Keratinocyte (primary cell): Measurements from ENCODE around the gene XCR1. TPM values are rescaled to one million over a fixed set of nuclear protein-coding genes. Genes with fewer than 3 reads are reported as not detected.

ENCODE experiments used
- DNase-seq: peaks from one replicate; pipeline ENCODE4 v3.0.0-alpha.2; 2011; ENCODE audit warnings: low read depth, missing footprints, low spot score
- FAIRE-seq: peaks from 2 replicates; lab custom pipeline; 2011; peaks lifted over from hg19 to GRCh38; lab: Jason Lieb, UNC
- H2AFZ ChIP-seq: 2 replicates; pipeline ENCODE4 v1.6.0; 2012; ENCODE audit warnings: low read length, control low read depth, inconsistent platforms; ENCODE audit not compliant: control insufficient read depth
- H3K27ac ChIP-seq: 2 replicates; pipeline ENCODE4 v1.5.1; 2011; ENCODE audit warnings: low read length; ENCODE audit not compliant: control insufficient read depth, insufficient read depth
- H3K27me3 ChIP-seq: 3 replicates; pipeline ENCODE4 v1.6.0; 2011; ENCODE audit warnings: low read length; ENCODE audit not compliant: control insufficient read depth, insufficient read depth; ENCODE audit errors: extremely low read depth
- H3K36me3 ChIP-seq, 2 experiments: 2 replicates in 1 of 2; 3 replicates in 1 of 2; pipeline ENCODE4 v1.5.1; 2011; ENCODE audit warnings: low read length in 2 of 2, mild to moderate bottlenecking in 1 of 2; ENCODE audit not compliant: control insufficient read depth in 2 of 2, insufficient read depth in 2 of 2; ENCODE audit errors: extremely low read depth in 1 of 2
- H3K4me1 ChIP-seq: 3 replicates; pipeline ENCODE4 v1.5.1; 2011; ENCODE audit warnings: low read length; ENCODE audit not compliant: control insufficient read depth, insufficient read depth; ENCODE audit errors: extremely low read depth
- H3K4me2 ChIP-seq: 3 replicates; pipeline ENCODE4 v1.6.0; 2011; ENCODE audit warnings: low read depth, low read length; ENCODE audit not compliant: control insufficient read depth, insufficient read depth; ENCODE audit errors: extremely low read depth
- H3K4me3 ChIP-seq, 3 experiments: fragments of 200-600 bp in 1 of 3; sonication (generic) in 1 of 3; 2 replicates in 2 of 3; 3 replicates in 1 of 3; pipeline ENCODE4 v1.5.1; 2011 to 2016; ENCODE audit warnings: low read length in 3 of 3, mild to moderate bottlenecking in 3 of 3, control low read depth in 2 of 3, inconsistent platforms in 1 of 3, low read depth in 1 of 3, mixed read lengths in 1 of 3, mixed run types in 1 of 3, moderate library complexity in 1 of 3; ENCODE audit not compliant: control insufficient read depth in 2 of 3, insufficient read depth in 2 of 3; ENCODE audit errors: extremely low read depth in 1 of 3
- H3K79me2 ChIP-seq: 2 replicates; pipeline ENCODE4 v1.6.0; 2012; ENCODE audit warnings: low read length; ENCODE audit not compliant: control insufficient read depth, insufficient read depth
- H3K9ac ChIP-seq: 3 replicates; pipeline ENCODE4 v1.6.0; 2011; ENCODE audit warnings: low read length; ENCODE audit not compliant: control insufficient read depth, insufficient read depth; ENCODE audit errors: extremely low read depth
- H3K9me1 ChIP-seq: 3 replicates; pipeline ENCODE4 v1.6.0; 2011; ENCODE audit warnings: low read length; ENCODE audit not compliant: control insufficient read depth, insufficient read depth; ENCODE audit errors: extremely low read depth
- H3K9me3 ChIP-seq: 2 replicates; pipeline ENCODE4 v1.5.1; 2012; ENCODE audit warnings: low read depth, low read length; ENCODE audit not compliant: control insufficient read depth
- H4K20me1 ChIP-seq: 3 replicates; pipeline ENCODE4 v1.6.0; 2011; ENCODE audit warnings: low read length; ENCODE audit not compliant: control insufficient read depth, insufficient read depth; ENCODE audit errors: extremely low read depth
- CTCF ChIP-seq, 3 experiments: IDR thresholded peaks in 1 of 3; conservative IDR thresholded peaks in 1 of 3; optimal IDR thresholded peaks in 1 of 3; 2 replicates in 2 of 3; 3 replicates in 1 of 3; pipeline versions ENCODE3 to v1.5.1; 2011; ENCODE audit warnings: low read length in 3 of 3, mild to moderate bottlenecking in 3 of 3, moderate library complexity in 2 of 3, control low read depth in 1 of 3, inconsistent platforms in 1 of 3; ENCODE audit not compliant: insufficient read depth in 2 of 3; ENCODE audit errors: extremely low read depth in 1 of 3
- EZH2 ChIP-seq: IDR thresholded peaks from one replicate; pipeline ENCODE4 v1.6.1; 2012; ENCODE audit warnings: inconsistent platforms, mild to moderate bottlenecking, low read length, moderate library complexity
- dilution Hi-C: fragments of 300-500 bp; cut with MboI; formaldehyde crosslinking; loops from one replicate; pipeline ENCODE4 v1.7.0; 2020; ENCODE audit warnings: low sequenced_read_pairs; ENCODE audit not compliant: extremely low pct_ligation_motif_present
- polyA plus RNA-seq, 5 experiments: library from polyadenylated mRNA; depleted of rRNA in 3 of 5; stranded (reverse) in 3 of 5; stranded (forward) in 1 of 5; unstranded in 1 of 5; fragments of >200 nt; gene quantifications; 1 replicate in 1 of 5; 2 replicates in 3 of 5; 3 replicates in 1 of 5; pipeline versions ENCODE4 v1.2.1 to v1.2.3, GENCODE V29; 2011 to 2012; ENCODE audit warnings: missing spikeins in 2 of 5, low read depth in 1 of 5, low replicate concordance in 1 of 5

The XCR1 gene
- polyA plus RNA-seq, 1 donor (not counting 4 experiments of a cell fraction or from before 2014, with no cell fraction given): 0.01 TPM

DNA sequence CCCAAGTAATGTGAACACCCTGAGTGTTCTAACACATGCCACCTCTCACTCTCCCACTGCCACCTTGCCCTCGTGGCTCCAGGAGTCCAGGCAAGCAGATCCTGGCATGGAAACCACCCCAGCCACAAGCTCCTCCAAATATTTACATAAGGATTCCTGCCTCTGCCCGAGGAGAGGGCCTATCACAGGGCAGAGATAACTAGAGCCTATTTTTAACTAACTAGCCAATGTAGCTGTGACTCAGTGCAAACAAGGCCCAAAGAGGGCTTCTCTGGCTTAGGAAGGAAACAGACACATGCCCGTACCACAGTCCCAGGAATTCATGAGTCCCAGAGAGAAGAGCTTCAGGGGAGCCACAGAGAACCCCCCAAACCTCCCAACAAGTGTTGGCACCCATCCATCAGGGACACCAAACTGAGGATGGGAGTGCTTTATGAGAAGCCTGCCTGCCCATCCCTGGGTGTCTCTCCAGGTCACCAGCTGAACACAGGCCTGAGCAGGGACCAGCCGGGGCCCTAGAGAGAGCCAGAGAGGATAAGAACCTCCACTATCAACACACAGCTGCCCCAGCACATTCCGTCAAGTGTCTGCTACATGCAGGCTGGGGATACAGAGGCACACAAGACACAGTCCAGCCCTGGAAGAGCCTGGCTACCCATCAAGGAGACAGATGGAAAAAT, 40.8 kb downstream of the XCR1 start:
- dilution Hi-C loops: no loop called here
- Histone ChIP-seq H3K36me3 (peaks cover 9 to 12% of the 10 kb centered on the region in 2 experiments), H3K27me3 (no peaks in the 10 kb centered on the region), H3K4me3 (no peak overlapping the region), H3K27ac (no peak overlapping the region), H2AFZ (no peak overlapping the region), H3K79me2 (peaks cover 2% of the 10 kb centered on the region), H3K9me3 (no peaks in the 10 kb centered on the region), H4K20me1 (no peaks in the 10 kb centered on the region), H3K9ac (no peak overlapping the region), H3K4me1 (peaks cover 30% of the 10 kb centered on the region), H3K4me2 (no peak overlapping the region), H3K9me1 (peaks cover 2% of the 10 kb centered on the region)
- FAIRE-seq (no peak), DNase-seq (no peak)
- TF ChIP-seq CTCF (optimal IDR thresholded peaks at IDR 0.05 in 1 of 3, IDR thresholded peaks at IDR 0.05 in 1 of 3, conservative IDR thresholded peaks at IDR 0.05 in 1 of 3; ENCODE audit: extremely low read depth in 1 of 3, insufficient read depth in 2 of 3, low read length in 3 of 3) (no peak), EZH2 (no peak)

GRCh38 chr3:45985532-45986302, 41.6 kb downstream of the XCR1 start:
- Histone ChIP-seq H3K27me3 (no peaks in the 10 kb centered on the region), H3K9me3 (no peaks in the 10 kb centered on the region), H3K4me2 (no peak overlapping the region), H3K4me1 (peaks cover 30% of the 10 kb centered on the region), H3K4me3 (no peak overlapping the region), H4K20me1 (no peaks in the 10 kb centered on the region), H2AFZ (no peak overlapping the region), H3K27ac (no peak overlapping the region), H3K9ac (no peak overlapping the region), H3K9me1 (peaks cover 2% of the 10 kb centered on the region), H3K36me3 (peaks cover 9 to 12% of the 10 kb centered on the region in 2 experiments), H3K79me2 (peaks cover 2% of the 10 kb centered on the region)
- DNase-seq (no peak), FAIRE-seq (no peak)
- no peak for TF ChIP-seq CTCF (optimal IDR thresholded peaks at IDR 0.05 in 1 of 3, IDR thresholded peaks at IDR 0.05 in 1 of 3, conservative IDR thresholded peaks at IDR 0.05 in 1 of 3; ENCODE audit: extremely low read depth in 1 of 3, insufficient read depth in 2 of 3, low read length in 3 of 3)
- no peak for TF ChIP-seq EZH2
- dilution Hi-C loops: no loop called here
